Left colon (tissue), 2 donors: Measurements from ENCODE around the gene MYORG. TPM values are rescaled to one million over a fixed set of nuclear protein-coding genes. Genes with fewer than 3 reads are reported as not detected.

Experiments
- ATAC-seq: fragments of 200-7000 bp; cut with Tn5 transposase; one replicate; pipeline ENCODE4 v1.9.1; 2020; ENCODE audit warnings: mild to moderate bottlenecking, moderate library complexity
- DNase-seq, 2 donors: peaks; one replicate each; pipeline ENCODE4 v3.0.0-alpha.2; 2020
- intact Hi-C, 2 donors: fragments of 100-400 bp; cut with DNase I in 1 of 2; cut with micrococcal nuclease in 1 of 2; formaldehyde crosslinking; loops; one replicate each; pipeline versions ENCODE4 v1.11.2 to v1.14.0; 2022; cut with DNase I, micrococcal nuclease
- total RNA-seq, 2 donors: library from RNA; stranded (reverse); fragmentation: NEBNext Ultra II Directional; extraction: Animal tissue kit (Norgen Biotek cat#: 25700); gene quantifications; one replicate each; pipeline ENCODE4 v1.2.1, GENCODE V29; 2021
- donor health status: DM: no; HTN: no; CAD: no.
- donor health status: DM: yes; HTN: yes; CAD: no.

The MYORG gene
- total RNA-seq, 2 donors from 2014 or later, result 65.2 to 72.3 TPM

DNA sequence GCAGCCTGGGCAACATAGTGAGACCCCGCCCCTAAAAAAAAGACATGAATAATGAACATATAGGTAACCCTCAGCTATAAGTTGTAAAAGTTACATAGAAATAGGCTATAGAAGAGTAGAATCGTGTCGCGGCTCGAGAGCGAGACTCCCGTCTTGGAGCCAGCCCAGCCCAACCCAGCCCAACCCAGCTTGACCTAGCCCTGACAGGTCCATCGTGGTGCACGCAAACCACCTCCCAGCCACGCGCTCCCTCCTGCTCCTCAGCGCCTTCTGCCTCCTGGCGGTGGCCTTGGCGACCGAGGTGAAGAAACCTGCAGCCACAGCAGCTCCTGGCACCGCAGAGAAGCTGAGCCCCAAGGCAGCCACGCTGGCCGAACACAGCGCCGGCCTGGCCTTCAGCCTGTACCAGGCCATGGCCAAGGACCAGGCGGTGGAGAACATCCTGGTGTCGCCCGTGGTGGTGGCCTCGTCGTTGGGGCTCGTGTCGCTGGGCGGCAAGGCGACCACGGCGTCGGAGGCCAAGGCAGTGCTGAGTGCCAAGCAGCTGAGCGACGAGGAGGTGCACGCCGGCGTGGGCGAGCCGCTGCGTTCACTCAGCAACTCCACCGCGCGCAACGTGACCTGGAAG is 58.4 kb downstream of the MYORG start:
- intact Hi-C loops, result no loop called here
- ATAC-seq, result no peak
- DNase-seq, result no peak

DNA sequence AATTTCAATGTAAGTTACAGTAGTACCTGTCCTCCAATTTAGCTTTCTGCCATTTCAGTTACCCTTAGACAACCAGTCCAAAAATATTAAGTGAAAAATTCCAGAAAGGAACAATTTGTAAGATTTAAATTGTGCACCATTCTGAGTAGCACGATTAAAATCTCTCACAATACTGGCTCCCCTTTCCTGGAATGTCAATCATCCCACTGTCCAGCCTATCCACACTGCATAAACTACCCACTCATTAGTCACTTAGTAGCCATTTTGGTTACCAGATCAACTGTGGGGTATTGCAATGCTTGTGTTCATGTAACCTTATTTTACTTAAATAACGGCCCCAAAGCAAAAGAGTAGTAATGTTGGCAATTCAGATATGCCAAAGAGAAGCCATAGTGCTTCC is 59.3 kb downstream of the MYORG start:
- DNase-seq (no peak), ATAC-seq (no peak)
- intact Hi-C loops, result no loop called here

Other genes starting within 250 kb of the MYORG start
- 10 to 100 TPM; 34.3 to 43.3 TPM for gene UBAP1, start 197.9 kb downstream of the MYORG start, total RNA-seq
- gene KIF24, start 47.6 kb downstream of the MYORG start, total RNA-seq, result 1 to 10 TPM; 1.3 to 2.2 TPM
- 10 to 100 TPM; 14.0 to 19.2 TPM for gene NUDT2, start 47.3 kb downstream of the MYORG start, total RNA-seq
- 1 to 10 TPM; 6.8 to 7.2 TPM for gene FAM219A, start 81.7 kb upstream of the MYORG start, total RNA-seq
- not detected for gene DNAI1, start 81.9 kb upstream of the MYORG start, total RNA-seq
- gene ENHO, start 146.1 kb upstream of the MYORG start, total RNA-seq, result 1 to 10 TPM in 1 of 2 donors, under 1 TPM in 1; 0.89 to 2.3 TPM
- gene CNTFR, start 212.8 kb upstream of the MYORG start, total RNA-seq, result 10 to 100 TPM in 1 of 2 donors, 1 to 10 TPM in 1; 6.4 to 13.1 TPM
- 10 to 100 TPM; 36.4 to 40.7 TPM for gene RPP25L, start 235.2 kb upstream of the MYORG start, total RNA-seq
- 10 to 100 TPM; 53.7 to 59.4 TPM for gene DCTN3, start 243.6 kb upstream of the MYORG start, total RNA-seq